LHCN-M2 (cell line): ENCODE measurements around the gene CD81. TPM values are rescaled to one million over a fixed set of nuclear protein-coding genes. Genes with fewer than 3 reads are reported as not detected.
A peak's percentile ranks its signal among the peaks of the same experiment; 100 is the strongest.

Experiments
- DNase-seq: peaks from one replicate; pipeline ENCODE4 v3.0.0-alpha.2; 2012; ENCODE audit warnings: low read depth
- total RNA-seq: library from RNA; depleted of rRNA; stranded (reverse); fragments of >200 nt; gene quantifications from 2 replicates; pipeline ENCODE4 v1.2.3, GENCODE V29; 2014

The CD81 gene
- total RNA-seq, 1 experiment from 2014 or later = 305 TPM

GRCh38 chr11:2390091-2390724, 13.1 kb downstream of the CD81 start:
- DNase-seq = no peak

GRCh38 chr11:2390725-2391151, 13.6 kb downstream of the CD81 start:
- peak; percentile 92 for DNase-seq

- no peak for DNase-seq
These were observed 14.3 kb downstream of the CD81 start for GRCh38 chr11:2391181-2391975.

DNA sequence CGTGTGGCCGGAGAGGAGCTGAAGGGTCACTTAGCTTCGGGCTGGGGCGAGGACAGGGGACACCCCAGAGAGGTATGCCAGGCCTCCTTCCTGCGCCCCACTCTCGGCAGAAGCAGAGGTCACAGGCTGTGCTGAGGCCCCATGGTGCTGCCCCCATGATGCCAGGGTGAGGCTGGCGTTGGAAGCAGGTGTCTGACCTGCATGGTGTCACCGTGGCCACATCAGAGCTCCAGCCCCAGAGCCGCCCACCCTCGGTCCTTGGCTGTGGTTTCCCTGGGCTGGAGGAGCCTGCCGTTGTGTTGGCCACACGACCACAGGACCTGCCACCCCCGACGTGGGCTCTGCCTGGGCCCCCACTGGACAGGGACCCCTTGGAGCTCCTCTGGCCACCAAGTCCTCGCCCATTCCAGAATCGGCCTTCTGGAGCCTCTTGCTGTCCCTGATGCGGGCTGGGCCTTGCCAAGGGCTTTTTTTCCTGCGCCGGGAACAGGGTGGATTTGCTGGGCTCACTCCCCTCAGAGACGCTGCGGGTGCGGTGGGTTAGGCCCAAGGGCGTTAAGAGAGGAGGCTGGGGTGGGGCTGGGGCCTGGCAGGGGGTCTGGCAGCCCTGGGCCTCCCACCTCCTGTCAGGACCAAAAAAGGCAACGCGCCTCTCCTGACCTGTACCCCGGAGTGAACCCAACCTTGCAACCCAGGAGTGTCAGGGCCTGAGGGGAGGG, 15.3 kb downstream of the CD81 start:
- no peak for DNase-seq

GRCh38 chr11:2393111-2393868, 16.2 kb downstream of the CD81 start:
- no peak for DNase-seq

- DNase-seq = no peak
These were observed 17.1 kb downstream of the CD81 start for GRCh38 chr11:2393941-2394817.

GRCh38 chr11:2394818-2395105, 17.7 kb downstream of the CD81 start:
- DNase-seq = no peak

DNA sequence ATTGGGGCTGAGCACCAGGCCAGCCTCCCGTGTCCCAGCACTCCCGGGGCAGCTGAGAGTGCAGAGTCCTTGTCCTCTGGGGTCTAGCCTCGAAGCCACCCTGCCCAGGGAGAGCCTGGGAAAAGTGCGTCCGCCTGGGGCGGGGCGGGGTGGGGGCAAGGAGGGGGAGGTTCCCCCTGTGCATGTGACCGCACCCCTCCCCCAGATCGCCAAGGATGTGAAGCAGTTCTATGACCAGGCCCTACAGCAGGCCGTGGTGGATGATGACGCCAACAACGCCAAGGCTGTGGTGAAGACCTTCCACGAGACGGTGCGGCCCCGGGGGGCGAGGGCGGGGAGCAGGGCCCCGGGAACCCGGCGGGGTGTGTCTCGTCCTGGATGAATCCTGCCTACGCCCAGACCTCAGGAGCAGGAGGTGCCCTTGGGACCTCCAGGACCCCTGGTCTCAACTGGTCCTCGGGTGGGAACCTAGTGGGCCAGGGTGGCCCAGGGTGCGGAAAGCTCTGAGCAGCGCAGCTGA, 18.2 kb downstream of the CD81 start:
- no peak for DNase-seq

GRCh38 chr11:2395856-2396255, 18.7 kb downstream of the CD81 start:
- no peak for DNase-seq

DNA sequence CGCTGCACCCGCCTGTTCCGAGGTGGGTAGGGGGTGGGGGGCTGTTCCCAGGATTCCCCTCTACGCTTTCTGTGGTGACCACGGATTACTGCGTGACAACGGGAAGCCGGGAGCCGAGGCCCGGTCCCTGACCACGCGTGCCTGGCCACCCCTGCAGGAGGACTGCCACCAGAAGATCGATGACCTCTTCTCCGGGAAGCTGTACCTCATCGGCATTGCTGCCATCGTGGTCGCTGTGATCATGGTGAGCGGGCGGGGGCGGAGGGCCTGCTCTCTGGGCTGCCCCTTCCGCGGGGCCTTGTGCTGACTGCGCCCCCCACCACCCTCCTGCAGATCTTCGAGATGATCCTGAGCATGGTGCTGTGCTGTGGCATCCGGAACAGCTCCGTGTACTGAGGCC, 19.4 kb downstream of the CD81 start:
- no peak for DNase-seq

GRCh38 chr11:2397005-2397404, 19.9 kb downstream of the CD81 start:
- DNase-seq = no peak

GRCh38 chr11:2398664-2399355, 21.7 kb downstream of the CD81 start:
- DNase-seq = no peak

DNA sequence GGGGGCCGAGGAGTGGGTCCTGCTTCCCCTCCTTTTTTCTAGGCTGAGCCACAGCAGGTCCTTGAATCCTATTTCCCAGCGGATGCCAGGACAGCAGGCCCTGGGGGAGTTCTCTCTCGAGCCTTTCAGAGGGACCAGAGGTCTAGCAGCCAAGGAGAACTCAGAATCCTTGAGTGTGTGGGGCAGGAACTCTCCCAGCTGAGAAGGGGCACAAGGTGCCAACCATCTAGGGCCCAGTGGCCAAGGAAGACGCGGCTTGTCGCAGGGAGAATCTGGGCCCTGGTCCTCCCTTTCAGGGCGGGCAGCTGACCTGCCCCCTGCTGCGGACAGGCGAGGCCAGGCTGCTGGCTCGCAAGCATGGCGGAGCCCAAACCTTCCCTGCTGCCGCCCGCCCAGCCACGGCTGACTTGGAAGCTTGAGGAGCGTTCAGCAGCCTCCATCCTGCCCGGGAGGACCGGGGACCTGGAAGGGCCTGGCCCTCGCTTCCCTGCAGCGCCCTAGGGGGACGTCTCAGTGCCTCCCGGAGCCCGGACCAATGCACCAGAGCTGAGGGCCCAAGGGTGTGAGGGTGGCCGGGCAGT, 22.5 kb downstream of the CD81 start:
- DNase-seq = no peak

- peak; percentile 100 for DNase-seq
These were observed 23.1 kb downstream of the CD81 start, which contains the start of gene TSSC4 for GRCh38 chr11:2400069-2400761. TSSC4 (plus strand) TSS chr11:2400750; CDS start chr11:2402634, 1,884 bp downstream.

DNA sequence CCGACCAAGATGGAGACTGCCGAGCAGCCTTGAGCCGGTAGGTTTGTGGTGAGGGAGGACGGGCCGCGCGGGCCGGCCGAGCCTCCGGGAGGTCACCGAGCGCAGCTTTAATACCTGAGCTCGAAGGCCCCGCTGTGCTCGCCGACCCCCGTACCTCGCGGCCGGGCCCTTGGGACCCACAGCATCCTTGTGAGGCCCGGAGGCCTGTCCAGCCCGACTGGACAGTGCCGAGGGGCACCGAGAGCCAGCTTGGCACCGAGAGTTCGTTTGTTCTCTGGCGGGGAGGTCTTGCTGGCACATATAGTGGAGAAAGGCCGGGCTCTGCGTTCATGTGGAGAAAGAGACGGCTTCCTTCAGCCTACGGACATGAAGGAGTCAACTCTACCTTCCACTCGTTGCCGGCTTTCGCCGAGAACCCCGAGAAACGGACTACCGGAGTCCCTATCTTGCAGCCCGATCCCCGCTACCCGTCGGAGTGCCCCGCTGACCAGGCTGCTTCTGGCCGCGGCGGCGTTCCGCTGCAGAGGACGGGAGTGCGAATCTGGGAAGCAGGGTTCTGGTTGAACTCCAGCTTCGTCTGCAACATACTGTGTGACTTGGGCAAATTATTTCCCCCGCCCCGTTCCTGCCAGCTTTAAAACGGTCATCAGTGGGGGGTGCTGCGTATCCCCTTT, 23.8 kb downstream of the CD81 start:
- DNase-seq = no peak

GRCh38 chr11:2401436-2401984, 24.4 kb downstream of the CD81 start:
- no peak for DNase-seq

- no peak for DNase-seq
These were observed 25.0 kb downstream of the CD81 start for GRCh38 chr11:2402106-2402505.
